Endothelial cell (in vitro differentiated cells): ENCODE results near the gene IMP3. TPM values are rescaled to one million over a fixed set of nuclear protein-coding genes. Genes with fewer than 3 reads are reported as not detected.
A peak's percentile ranks its signal among the peaks of the same experiment; 100 is the strongest.

Experiments
- DNase-seq: peaks from one replicate; pipeline ENCODE4 v3.0.0; 2021; ENCODE audit warnings: low spot score
- H3K27ac Mint-ChIP-seq: one replicate; pipeline ENCODE4 v1.8.0; 2021; ENCODE audit warnings: mixed read lengths, inconsistent platforms; ENCODE audit not compliant: unreplicated experiment
- H3K27me3 Mint-ChIP-seq: one replicate; pipeline ENCODE4 v1.8.0; 2021; ENCODE audit warnings: mild to moderate bottlenecking, moderate library complexity, mixed read lengths, inconsistent platforms; ENCODE audit not compliant: unreplicated experiment
- H3K36me3 Mint-ChIP-seq: one replicate; pipeline ENCODE4 v1.8.0; 2021; ENCODE audit warnings: mild to moderate bottlenecking, low read depth, mixed read lengths, inconsistent platforms; ENCODE audit not compliant: unreplicated experiment
- H3K4me1 Mint-ChIP-seq: one replicate; pipeline ENCODE4 v1.8.0; 2021; ENCODE audit warnings: mild to moderate bottlenecking, mixed read lengths, inconsistent platforms; ENCODE audit not compliant: unreplicated experiment
- H3K4me3 Mint-ChIP-seq: one replicate; pipeline ENCODE4 v1.8.0; 2021; ENCODE audit warnings: mild to moderate bottlenecking, mixed read lengths, inconsistent platforms; ENCODE audit not compliant: unreplicated experiment
- H3K9me3 Mint-ChIP-seq: one replicate; pipeline ENCODE4 v1.8.0; 2021; ENCODE audit warnings: mixed read lengths, inconsistent platforms; ENCODE audit not compliant: unreplicated experiment
- total RNA-seq: library from RNA; stranded (reverse); fragmentation: NEBNext Ultra II Directional; extraction: Animal tissue kit (Norgen Biotek cat#: 25700); gene quantifications from one replicate; pipeline ENCODE4 v1.2.1, GENCODE V29; 2021; ENCODE audit not compliant: unreplicated experiment
- TF ChIP-seq, protein P1 (sequence below): fragments of 200-600 bp; sonication (generic); IDR thresholded peaks from one replicate; pipeline ENCODE4 v1.5.0; 2021; ENCODE audit warnings: antibody characterized with exemption; ENCODE audit not compliant: unreplicated experiment

IMP3 gene
- total RNA-seq, 1 donor from 2014 or later: 33.5 TPM

DNA sequence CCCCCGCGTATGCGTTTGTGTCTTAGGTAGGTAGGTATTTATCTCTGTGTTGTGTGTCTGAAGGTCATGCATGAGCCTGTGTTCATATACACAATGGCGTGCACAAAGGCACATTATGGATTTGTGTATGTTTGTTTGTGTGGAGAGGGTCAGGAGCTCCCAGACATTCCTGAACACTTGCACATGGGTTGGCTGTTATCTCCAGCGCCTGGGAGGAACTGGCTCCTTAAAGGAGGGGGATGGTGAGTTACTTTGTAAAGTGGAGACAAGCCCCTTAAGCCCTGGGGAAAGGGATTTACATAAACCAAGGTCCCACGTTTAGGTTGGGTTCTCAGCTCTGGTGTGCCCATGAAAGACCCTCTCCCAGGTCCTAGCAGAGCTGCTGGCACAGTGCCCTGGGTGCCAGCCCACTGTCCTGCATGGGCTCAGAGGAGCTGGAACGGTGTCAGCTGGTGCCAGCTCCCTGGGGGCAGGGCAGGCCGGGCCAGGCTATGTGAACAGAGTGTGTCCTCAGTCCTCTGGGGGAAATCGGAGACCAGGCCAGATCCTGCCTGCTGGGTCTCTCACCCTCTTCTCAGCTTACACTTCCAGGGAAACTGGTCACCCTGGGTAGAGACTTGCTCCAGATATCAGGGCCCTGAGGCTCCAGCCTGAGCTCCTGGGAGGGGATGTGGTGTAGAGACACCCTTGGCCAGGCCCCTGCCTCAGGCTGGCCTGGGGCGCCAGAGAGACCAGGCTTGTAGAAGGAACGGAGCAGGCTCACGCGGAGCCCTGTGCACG lies 32.8 kb upstream of the IMP3 start:
- peaks cover 10% of the 10 kb centered on the region for H3K4me1 Mint-ChIP-seq
- H3K36me3 Mint-ChIP-seq: no peaks in the 10 kb centered on the region
- H3K27ac Mint-ChIP-seq: no peak overlapping the region
- DNase-seq: no peak
- H3K27me3 Mint-ChIP-seq: peaks cover 8% of the 10 kb centered on the region
- H3K9me3 Mint-ChIP-seq: no peaks in the 10 kb centered on the region
- TF ChIP-seq, protein P1, sequence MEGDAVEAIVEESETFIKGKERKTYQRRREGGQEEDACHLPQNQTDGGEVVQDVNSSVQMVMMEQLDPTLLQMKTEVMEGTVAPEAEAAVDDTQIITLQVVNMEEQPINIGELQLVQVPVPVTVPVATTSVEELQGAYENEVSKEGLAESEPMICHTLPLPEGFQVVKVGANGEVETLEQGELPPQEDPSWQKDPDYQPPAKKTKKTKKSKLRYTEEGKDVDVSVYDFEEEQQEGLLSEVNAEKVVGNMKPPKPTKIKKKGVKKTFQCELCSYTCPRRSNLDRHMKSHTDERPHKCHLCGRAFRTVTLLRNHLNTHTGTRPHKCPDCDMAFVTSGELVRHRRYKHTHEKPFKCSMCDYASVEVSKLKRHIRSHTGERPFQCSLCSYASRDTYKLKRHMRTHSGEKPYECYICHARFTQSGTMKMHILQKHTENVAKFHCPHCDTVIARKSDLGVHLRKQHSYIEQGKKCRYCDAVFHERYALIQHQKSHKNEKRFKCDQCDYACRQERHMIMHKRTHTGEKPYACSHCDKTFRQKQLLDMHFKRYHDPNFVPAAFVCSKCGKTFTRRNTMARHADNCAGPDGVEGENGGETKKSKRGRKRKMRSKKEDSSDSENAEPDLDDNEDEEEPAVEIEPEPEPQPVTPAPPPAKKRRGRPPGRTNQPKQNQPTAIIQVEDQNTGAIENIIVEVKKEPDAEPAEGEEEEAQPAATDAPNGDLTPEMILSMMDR: no peak
- H3K4me3 Mint-ChIP-seq: peak overlapping the region; percentile 22

DNA sequence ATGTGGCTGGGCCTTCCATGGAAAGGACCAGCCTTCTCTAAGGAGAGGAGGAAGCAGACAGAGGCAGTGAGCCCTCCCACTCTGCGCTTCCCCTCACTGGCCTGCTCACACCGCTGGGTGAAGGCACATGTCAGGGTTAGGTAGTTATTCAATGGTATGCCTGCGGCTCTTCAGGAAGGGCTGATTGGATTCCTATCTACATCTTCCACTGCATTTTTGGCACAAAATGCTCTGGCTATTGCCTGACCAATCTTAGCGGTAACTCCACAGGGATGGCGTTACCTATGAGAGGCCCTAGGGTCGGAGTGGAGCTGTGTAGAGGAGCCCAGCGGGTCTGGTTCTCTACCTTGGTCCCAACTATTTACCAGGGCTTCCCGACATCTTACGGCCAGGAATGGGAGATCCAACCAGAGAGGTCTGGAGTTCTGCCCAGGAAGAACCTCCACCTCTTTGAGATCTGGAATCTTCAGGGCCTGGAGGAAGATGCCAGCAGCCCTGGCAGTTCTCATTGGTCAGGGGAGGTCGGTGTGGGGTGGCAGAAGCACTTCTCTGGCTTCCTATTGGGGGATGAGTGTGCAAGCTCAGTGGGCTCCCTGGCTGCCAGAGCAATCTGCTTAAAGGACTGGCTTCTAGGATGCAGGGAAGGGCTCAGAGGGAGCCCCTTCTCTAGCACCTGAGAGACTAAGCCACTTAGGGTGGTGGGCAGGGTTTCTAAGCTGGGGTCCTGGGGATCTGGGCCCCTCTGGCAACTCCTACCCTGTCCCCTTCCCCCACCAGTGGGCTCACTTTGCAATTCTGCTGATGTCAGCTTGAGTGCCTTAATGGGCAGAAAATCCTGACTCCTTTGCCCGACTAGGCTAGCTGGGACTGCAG lies 31.9 kb upstream of the IMP3 start:
- TF ChIP-seq, protein P1: no peak
- Mint-ChIP-seq H3K36me3 (no peaks in the 10 kb centered on the region), H3K27ac (no peak overlapping the region), H3K27me3 (peaks cover 5% of the 10 kb centered on the region), H3K4me3 (no peak overlapping the region), H3K4me1 (peaks cover 10% of the 10 kb centered on the region), H3K9me3 (no peaks in the 10 kb centered on the region)
- no peak for DNase-seq

DNA sequence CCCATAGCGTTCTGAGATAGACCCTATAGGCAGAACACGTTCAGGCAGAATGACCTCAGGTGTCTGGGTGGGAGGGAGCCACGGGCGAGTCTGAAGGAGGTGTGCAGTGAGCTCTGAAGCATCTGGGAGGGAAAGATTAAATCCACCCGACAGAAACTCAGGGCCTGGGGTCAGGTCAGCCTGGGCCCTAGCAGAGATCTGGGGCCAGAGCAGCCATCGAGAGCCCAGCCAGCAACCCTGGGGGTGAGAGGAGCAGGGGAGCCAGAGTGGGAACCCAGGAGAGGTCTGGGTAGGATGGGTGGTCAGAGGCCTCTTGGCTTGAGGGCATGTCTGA lies 29.8 kb upstream of the IMP3 start:
- H3K27me3 Mint-ChIP-seq: peaks cover 6% of the 10 kb centered on the region
- DNase-seq: no peak

DNA sequence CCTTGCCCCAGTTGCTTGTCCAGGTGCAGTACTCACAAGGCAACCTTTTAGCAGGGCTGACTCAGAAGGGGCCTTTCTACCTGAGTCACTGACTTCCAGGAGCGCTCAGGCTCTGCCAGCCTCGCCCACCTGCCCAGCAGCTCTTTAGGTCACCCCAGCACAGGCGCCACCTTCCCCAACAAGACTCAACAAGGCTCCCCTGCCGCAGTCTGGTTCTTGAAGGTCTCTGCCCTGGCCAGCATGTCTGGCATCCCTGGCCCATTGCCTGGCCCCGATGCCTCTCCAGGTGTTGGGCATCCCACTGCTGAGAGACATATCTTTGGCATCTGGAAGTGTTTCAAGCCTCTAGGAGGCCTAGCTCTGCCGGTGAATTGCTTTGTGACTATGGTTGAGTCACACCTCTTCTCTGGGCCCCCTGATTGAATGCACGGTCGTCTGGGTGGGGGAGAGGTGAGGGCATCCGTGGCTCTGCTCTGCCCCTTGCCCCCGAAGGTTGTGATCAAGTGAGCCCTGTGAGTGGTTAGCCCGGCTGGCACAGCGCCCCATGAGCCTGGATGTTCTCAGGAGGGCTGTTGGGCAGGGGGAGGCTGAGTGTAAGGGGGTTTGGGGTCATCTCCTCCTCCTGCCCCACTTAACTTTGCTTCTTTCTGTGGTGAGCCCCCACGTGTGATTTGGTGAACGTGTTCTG lies 29.3 kb upstream of the IMP3 start:
- peaks cover 4% of the 10 kb centered on the region for H3K4me1 Mint-ChIP-seq
- H3K27me3 Mint-ChIP-seq: peaks cover 8% of the 10 kb centered on the region
- DNase-seq: no peak
- H3K36me3 Mint-ChIP-seq: no peaks in the 10 kb centered on the region
- no peaks in the 10 kb centered on the region for H3K9me3 Mint-ChIP-seq
- no peak overlapping the region for H3K4me3 Mint-ChIP-seq
- H3K27ac Mint-ChIP-seq: no peak overlapping the region
- TF ChIP-seq, protein P1: no peak

More for the DNA sequence above, 29.8 kb upstream of the IMP3 start:
- Mint-ChIP-seq H3K4me1 (peaks cover 7% of the 10 kb centered on the region), H3K36me3 (no peaks in the 10 kb centered on the region), H3K27ac (no peak overlapping the region), H3K9me3 (no peaks in the 10 kb centered on the region), H3K4me3 (no peak overlapping the region)
- TF ChIP-seq, protein P1: no peak
